Activated CD4-positive, alpha-beta T cell treated with anti-CD3 and anti-CD28 coated beads for 48 hours (primary cell): ENCODE measurements around the gene TTBK2.
"Not testable (repeated sequence)": the region's sequence is repeated elsewhere in the genome, so short reads cannot be mapped to it uniquely, and the experiment has no call there.

Source experiments
- DNase-seq: peaks from one replicate; pipeline ENCODE4 v3.0.0-alpha.2; 2020

The TTBK2 gene

DNA sequence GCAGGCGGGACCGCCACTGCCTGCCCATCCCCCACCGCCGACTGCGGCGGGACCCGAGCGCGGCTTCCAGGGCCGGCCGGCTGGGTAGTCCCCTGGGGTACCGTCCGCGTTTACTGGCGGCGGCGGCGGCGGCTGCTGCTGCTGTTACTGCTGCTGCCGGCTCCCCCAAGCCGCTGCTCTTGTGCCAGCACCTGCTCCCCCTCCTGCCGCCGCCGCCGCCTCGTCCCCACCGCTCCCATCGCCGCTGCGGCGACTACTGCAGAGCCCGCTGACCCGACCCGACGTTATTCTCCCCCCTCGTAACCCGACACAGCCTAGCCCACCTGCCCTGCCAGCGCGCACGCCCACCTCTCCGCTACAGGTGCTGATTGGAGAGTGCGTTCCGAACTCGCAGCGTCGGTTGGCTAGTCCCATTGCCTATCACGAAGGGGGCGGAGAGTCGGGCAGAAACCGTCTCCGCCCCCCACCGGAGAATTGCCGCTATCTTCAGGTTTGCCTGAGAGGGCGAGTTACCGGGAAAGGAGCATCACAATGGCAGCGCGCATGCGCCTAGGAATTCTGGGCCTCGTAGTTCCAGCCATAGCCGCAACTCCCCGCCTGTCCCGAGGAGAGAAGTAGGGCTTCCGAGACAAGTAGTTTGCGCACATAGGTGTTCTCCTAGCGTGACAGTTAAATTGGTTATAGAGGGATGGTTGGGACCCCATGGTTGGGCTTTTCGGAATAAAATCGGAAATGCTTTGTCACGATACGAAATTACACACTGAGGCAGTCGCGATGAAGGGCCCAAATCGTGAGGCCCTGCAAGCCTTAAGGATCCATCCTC, at the start of gene TTBK2:
TSS of gene TTBK2 (minus strand) at position 260 of the 823 bp plus-strand sequence. CDS start 42,161 bp downstream, outside the sequence.
- peak; percentile 98 for DNase-seq

GRCh38 chr15:42964476-42964875, 43.9 kb upstream of the TTBK2 start:
- DNase-seq = no peak

DNA sequence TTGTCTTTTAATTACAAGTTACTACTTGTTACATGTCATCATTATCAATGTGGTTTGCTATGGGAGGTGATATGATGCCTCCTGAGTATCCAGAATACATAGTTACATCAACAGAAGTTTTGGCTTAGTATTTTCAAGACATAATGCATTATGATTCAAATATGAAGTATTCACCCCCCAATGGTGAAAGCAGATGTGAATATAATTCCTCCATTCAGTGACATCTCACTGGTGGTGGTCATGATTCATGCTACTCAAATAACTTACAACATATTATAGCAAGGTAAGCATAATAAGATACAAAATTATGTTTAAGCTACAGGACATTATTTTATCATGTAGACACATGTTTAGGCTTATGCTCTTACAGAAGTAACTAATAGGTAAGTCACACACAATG, 34.9 kb upstream of the TTBK2 start:
- DNase-seq = no peak

DNA sequence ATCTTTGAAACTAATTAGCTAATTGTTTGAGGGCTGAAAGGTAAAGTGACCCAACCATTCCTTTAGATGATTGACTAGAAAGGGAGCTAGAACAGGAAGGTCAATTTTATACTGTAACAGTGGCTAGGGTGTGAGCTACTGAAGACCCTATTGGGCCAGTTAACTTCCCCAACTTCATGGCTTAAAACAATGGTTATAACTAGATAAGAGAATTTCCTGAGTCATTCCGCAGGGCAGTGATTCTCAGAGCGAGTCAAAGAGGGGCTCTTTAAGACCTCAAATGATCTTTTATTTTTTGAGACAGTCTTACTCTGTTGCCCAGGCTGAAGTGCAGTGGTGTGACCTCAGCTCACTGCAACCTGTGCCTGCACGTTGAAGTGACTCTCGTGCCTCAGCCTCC, 33.7 kb upstream of the TTBK2 start:
- DNase-seq = no peak

DNA sequence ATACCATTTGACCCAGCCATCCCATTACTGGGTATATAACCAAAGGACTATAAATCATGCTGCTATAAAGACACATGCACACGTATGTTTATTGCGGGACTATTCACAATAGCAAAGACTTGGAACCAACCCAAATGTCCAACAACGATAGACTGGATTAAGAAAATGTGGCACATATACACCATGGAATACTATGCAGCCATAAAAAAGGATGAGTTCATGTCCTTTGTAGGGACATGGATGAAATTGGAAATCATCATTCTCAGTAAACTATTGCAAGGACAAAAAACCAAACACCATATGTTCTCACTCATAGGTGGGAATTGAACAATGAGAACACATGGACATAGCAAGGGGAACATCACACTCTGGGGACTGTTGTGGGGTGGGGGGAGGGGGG, 28.3 kb upstream of the TTBK2 start:
- DNase-seq = not testable (repeated sequence)

DNA sequence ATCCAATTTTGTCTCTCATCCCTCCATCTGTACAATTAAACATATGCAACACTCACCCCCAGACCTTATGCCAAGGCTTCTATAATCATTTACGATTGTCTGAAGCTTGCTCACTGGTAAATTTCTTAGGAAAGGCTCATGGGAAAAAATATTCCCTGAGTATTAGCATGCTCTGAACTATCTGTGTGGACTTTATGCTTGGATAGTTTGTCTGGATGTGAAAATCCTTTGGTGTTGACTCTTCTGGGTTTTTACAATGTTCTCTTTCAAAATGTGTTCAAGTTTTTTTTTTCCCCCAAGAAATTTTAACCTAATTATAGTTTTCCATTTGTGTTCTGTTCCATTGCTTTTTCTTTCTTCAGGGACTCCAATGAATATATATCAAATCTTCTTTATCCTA, 19.9 kb upstream of the TTBK2 start:
- DNase-seq = no peak

DNA sequence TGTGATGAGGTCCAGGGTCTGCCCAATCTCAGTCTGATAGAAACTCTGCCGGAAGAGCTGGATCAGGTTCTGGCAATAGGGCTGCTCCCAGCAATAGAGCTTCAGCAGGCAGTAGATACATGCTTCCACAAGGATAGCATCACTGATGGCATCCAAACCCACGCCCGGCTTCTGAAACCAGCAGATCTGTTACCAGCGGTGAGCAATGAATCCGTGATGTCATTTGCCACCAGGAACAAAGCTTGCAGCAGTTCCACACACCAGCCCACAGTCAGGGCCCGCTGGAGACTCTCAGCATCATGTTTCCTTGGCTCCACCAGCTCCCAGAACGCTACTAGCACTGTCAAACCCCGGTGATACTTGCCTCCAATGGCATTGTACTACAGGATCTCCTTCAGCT, 19.3 kb upstream of the TTBK2 start:
- DNase-seq = no peak

DNA sequence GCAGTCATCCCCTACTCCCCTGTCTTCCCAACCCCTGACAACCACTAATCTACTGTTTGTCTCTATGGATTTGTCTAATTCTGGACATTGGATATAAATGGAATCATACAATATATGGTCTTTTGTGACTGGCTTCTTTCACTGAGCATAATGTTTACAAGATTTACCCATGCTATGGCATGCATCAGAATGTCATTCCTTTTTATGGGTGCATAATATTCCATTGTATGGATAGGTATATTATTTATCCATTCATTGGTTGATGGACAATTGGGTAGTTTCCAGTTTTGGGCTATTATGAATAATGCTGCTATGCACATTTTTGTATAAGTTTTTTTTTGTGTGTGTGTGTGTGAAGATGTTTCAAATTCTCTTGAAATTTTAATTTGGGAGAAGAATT, 16.6 kb upstream of the TTBK2 start:
- no peak for DNase-seq

DNA sequence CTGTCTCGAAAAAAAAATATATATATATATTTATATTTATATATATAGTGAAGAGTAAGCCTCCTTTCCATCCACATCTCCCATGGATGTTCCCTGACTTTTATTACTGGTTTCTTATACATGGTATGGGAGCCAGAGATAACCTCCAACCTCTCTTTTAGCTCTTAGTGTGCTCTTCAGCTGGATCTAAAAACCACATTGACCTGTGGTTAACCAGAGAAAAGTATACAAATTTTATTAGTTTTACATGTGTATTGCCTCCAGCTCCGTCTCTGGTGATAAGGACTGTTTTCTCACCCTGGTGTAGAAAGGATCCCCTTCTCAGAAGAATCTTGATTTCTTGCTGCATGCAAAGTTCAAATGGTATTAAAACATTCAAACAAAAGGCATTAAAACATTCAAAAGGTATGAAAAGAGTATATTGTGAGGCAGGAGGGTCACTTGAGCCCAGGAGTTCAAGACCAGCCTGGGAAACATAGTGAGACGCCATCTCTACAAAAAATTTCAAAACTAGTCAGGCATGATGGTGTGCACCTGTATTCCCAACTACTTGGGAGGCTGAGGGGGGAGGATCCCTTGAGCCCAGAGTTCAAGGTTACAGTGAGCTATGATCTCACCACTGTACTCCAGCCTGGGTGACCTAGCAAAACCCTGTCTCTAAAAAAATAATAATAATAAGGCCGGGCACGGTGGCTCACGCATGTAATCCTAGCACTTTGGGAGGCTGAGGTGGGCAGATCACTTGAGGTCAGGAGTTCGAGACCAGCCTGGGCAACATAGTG, 13.5 kb upstream of the TTBK2 start:
- DNase-seq = no peak

DNA sequence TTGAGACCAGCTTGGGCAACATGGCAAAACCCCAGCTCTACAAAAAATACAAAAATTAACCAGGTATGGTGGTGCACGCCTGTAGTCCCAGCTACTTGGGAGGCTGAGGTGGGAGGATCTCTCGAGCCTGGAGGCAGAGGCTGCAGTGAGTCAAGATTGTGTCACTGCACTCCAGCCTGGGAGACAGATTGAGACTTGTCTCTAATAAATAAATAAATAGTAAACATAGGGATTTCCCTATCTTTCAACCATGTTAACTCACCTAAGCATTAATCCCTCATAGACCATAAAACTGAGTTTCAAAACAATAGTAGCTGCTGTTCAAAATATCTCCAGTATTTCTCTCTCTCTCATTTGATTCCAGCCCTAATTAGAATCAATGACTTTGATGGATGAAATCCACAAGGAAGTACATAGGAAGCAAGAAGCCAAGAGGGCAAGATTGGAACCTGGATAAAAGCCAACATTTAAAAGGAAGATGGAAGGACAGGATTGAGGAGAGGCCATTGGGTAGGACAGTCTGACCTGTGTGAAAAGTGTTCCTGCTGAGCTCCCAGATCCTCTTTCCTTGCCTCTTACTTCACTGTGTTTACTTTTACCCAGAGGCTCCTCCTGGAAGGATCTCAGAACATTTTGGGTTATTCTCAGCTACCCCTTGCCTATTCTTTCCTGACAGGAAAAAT, 12.4 kb upstream of the TTBK2 start:
- no peak for DNase-seq

DNA sequence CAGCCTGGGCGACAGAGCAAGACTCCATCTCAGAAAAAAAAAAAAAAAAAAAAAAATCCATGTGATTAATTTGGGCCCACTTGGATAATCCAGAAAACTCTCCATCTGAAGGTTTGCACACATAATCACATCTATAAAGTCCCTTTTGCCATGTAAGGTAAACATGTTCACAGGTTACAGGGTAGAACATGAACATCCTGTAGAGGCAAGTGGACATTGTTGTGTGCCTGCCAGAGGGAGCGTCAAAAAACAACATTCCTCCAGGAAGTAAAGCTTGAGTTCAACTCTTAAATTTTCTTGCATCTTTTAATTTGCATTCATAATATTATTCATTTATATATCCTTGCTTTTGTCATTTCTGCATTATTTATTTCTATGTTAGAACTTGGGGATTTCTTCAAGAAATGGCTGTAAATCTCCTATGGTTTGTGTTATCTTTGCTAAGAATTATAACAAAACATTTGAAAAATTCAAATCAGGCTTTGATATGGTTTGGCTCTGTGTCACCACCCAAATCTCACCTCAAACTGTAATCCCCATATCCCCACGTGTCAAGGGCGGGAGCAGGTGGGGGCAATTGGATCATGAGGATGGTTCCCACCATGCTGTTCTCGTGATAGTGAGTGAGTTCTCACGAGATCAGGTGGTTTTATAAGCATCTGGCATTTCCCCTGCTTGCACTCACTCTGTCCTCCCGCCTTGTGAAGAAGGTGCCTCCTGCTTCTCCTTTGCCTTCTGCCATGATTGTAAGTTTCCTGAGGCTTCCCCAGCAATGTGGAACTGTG, 11.3 kb upstream of the TTBK2 start:
- no peak for DNase-seq

- no peak for DNase-seq
Observed at GRCh38 chr15:42929306-42929848, 8.8 kb upstream of the TTBK2 start.

DNA sequence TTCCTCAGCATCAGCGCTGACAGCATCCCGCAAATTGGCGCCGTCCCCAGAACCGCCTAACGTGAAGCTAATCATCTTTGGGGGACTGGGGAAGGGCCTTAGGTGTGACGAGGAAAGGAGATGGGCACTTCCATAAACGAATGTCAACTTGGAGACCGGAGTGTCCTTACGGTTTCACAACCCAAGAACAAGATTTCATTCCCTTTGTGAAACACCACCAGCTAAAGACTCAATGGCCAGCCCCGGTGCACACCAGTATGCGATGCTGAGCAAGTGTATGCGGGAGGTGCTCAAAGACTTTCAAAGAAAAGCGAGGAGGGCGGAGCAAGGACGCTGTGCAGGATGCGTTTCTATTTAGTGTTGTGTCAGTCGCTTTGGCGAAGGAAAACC, 759 bp upstream of the TTBK2 start:
- DNase-seq = peak; percentile 54

GRCh38 chr15:42919799-42920518, 619 bp downstream of the TTBK2 start:
- peak; percentile 41 for DNase-seq

DNA sequence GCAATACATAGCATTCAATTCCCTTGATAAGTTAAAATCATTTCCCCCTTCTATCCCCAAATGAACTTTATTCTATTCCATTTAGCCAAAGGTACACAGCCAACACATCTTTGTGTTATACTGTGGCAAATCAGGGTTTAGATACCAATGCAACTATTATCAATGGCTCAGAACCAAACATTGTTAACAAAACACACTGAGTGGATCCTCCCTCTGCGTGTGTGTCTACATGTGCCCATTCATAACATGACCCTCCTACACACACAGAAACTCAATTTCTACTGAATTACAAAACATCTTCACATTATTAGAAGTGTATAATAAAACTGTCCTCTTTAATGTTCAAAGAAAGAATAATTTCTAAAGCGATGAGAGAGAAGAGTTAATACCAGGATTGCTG, 1.3 kb downstream of the TTBK2 start:
- DNase-seq = no peak

DNA sequence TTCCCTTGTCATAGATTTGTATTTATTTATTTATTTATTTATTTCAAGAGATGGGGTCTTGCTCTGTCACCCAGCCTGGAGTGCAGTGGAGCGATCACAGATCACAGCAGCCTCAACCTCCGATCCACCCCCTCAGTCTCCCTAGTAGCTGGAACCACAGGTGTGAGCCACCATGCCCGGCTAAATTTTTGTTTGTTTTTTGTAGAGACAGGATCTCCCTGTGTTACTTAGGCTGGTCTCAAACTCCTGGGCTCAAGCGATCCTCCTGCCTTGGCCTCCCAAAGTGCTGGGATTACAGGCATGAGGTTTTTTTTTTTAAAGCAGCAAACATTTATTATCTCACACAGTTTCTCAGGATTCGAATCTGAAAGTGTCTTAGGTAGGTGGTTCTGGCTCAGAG, 2.5 kb downstream of the TTBK2 start:
- DNase-seq = no peak

GRCh38 chr15:42915654-42916315, 4.8 kb downstream of the TTBK2 start:
- no peak for DNase-seq

GRCh38 chr15:42914728-42915497, 5.7 kb downstream of the TTBK2 start:
- DNase-seq = no peak

GRCh38 chr15:42911058-42911592, 9.5 kb downstream of the TTBK2 start:
- no peak for DNase-seq

- DNase-seq = no peak
Observed at GRCh38 chr15:42908538-42908937, 12.0 kb downstream of the TTBK2 start.
